HG03378 (cell line): ENCODE results near the gene PCSK2.

Experiments used
- ATAC-seq: cut with Tn5 transposase; IDR thresholded peaks from one replicate; pipeline ENCODE4 v1.9.1; 2021; ENCODE audit warnings: mild to moderate bottlenecking, moderate library complexity; ENCODE audit not compliant: unreplicated experiment

Gene PCSK2

GRCh38 chr20:17236766-17237165 lies 9.9 kb downstream of the PCSK2 start:
- ATAC-seq = no peak

- no peak for ATAC-seq
These were observed 21.4 kb downstream of the PCSK2 start for GRCh38 chr20:17248224-17248623.

GRCh38 chr20:17262786-17263185 lies 35.9 kb downstream of the PCSK2 start:
- ATAC-seq = no peak

GRCh38 chr20:17273717-17274116 lies 46.9 kb downstream of the PCSK2 start:
- no peak for ATAC-seq

- ATAC-seq = no peak
These were observed 49.3 kb downstream of the PCSK2 start for GRCh38 chr20:17276101-17276500.

GRCh38 chr20:17281478-17281877 lies 54.6 kb downstream of the PCSK2 start:
- ATAC-seq = no peak

- ATAC-seq = no peak
These were observed 55.7 kb downstream of the PCSK2 start for GRCh38 chr20:17282501-17282900.

- ATAC-seq = no peak
These were observed 60.7 kb downstream of the PCSK2 start for GRCh38 chr20:17287503-17287902.

- no peak for ATAC-seq
These were observed 61.2 kb downstream of the PCSK2 start for GRCh38 chr20:17287998-17288397.

GRCh38 chr20:17295151-17295726 lies 68.4 kb downstream of the PCSK2 start:
- no peak for ATAC-seq

GRCh38 chr20:17295991-17296390 lies 69.2 kb downstream of the PCSK2 start:
- no peak for ATAC-seq

GRCh38 chr20:17298171-17298570 lies 71.3 kb downstream of the PCSK2 start:
- no peak for ATAC-seq

GRCh38 chr20:17298751-17299150 lies 71.9 kb downstream of the PCSK2 start:
- ATAC-seq = no peak

- no peak for ATAC-seq
These were observed 73.3 kb downstream of the PCSK2 start for GRCh38 chr20:17300113-17300512.

- ATAC-seq = no peak
These were observed 77.9 kb downstream of the PCSK2 start for GRCh38 chr20:17304774-17305173.

GRCh38 chr20:17306427-17306826 lies 79.6 kb downstream of the PCSK2 start:
- ATAC-seq = no peak

- no peak for ATAC-seq
These were observed 87.4 kb downstream of the PCSK2 start for GRCh38 chr20:17314264-17314663.

GRCh38 chr20:17315407-17316231 lies 88.8 kb downstream of the PCSK2 start:
- ATAC-seq = no peak

- ATAC-seq = no peak
These were observed 89.6 kb downstream of the PCSK2 start for GRCh38 chr20:17316316-17317038.

- ATAC-seq = no peak
These were observed 90.5 kb downstream of the PCSK2 start for GRCh38 chr20:17317341-17317740.

- ATAC-seq = no peak
These were observed 93.6 kb downstream of the PCSK2 start for GRCh38 chr20:17320456-17320855.

- ATAC-seq = no peak
These were observed 99.3 kb downstream of the PCSK2 start for GRCh38 chr20:17326096-17326495.
